ENCODE results near the gene PLIN5. TPM values are rescaled to one million over a fixed set of nuclear protein-coding genes. Genes with fewer than 3 reads are reported as not detected.

Gene PLIN5
- total RNA-seq, 1 donor from 2014 or later: 0.54 TPM

DNA sequence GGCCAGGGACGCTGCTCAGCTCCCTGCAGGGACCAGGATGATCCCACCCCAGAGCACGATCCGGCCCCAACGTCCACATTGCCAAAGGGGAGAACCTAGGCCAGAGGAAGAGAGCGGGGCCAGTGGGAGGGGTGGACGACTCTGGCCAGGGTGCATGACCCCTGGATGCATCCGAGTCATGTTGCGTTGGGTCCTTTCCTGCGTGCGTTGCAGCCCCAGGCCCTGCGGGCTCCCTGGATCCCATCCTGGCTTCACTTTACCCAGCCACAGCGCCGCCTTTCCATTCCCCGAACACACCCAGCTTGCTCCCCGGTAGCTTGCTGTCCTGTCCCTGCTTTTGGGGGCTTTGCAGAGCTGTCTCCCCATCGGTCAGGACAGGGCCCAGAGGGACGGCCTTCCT, 27.2 kb downstream of the PLIN5 start:
- Mint-ChIP-seq H3K27ac (ENCODE audit: unreplicated experiment) (no peak overlapping the region), H3K36me3 (ENCODE audit: unreplicated experiment) (no peaks in the 10 kb centered on the region), H3K9me3 (ENCODE audit: unreplicated experiment) (peaks cover 3% of the 10 kb centered on the region), H3K27me3 (ENCODE audit: unreplicated experiment) (peaks cover 16% of the 10 kb centered on the region), H3K4me3 (ENCODE audit: unreplicated experiment) (no peak overlapping the region), H3K4me1 (ENCODE audit: low read depth, unreplicated experiment) (peaks cover 5% of the 10 kb centered on the region)
- TF ChIP-seq, protein P1, sequence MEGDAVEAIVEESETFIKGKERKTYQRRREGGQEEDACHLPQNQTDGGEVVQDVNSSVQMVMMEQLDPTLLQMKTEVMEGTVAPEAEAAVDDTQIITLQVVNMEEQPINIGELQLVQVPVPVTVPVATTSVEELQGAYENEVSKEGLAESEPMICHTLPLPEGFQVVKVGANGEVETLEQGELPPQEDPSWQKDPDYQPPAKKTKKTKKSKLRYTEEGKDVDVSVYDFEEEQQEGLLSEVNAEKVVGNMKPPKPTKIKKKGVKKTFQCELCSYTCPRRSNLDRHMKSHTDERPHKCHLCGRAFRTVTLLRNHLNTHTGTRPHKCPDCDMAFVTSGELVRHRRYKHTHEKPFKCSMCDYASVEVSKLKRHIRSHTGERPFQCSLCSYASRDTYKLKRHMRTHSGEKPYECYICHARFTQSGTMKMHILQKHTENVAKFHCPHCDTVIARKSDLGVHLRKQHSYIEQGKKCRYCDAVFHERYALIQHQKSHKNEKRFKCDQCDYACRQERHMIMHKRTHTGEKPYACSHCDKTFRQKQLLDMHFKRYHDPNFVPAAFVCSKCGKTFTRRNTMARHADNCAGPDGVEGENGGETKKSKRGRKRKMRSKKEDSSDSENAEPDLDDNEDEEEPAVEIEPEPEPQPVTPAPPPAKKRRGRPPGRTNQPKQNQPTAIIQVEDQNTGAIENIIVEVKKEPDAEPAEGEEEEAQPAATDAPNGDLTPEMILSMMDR (IDR thresholded peaks at IDR 0.05; ENCODE audit: partially characterized antibody, unreplicated experiment): no peak
- DNase-seq: no peak

DNA sequence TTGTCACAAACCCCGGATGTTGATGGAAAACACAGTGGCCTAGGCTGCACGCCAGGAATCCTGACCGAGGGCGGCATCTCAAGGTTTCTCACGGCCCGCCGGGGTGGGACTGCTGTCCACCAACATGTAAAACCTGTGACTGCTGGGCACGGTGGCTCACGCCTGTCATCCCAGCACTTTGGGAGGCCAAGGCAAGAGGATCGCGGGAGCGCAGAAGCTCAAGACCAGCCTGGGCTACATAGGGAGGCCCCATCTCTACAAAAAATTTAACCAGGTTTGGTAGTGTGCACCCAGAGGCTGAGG, 27.9 kb downstream of the PLIN5 start:
- no peak overlapping the region for H3K4me3 Mint-ChIP-seq (ENCODE audit: unreplicated experiment)
- TF ChIP-seq, protein P1 (IDR thresholded peaks at IDR 0.05; ENCODE audit: partially characterized antibody, unreplicated experiment): no peak
- peaks cover 5% of the 10 kb centered on the region for H3K4me1 Mint-ChIP-seq (ENCODE audit: low read depth, unreplicated experiment)
- peaks cover 3% of the 10 kb centered on the region for H3K9me3 Mint-ChIP-seq (ENCODE audit: unreplicated experiment)
- H3K27ac Mint-ChIP-seq (ENCODE audit: unreplicated experiment): no peak overlapping the region
- no peaks in the 10 kb centered on the region for H3K36me3 Mint-ChIP-seq (ENCODE audit: unreplicated experiment)
- DNase-seq: no peak
- peaks cover 16% of the 10 kb centered on the region for H3K27me3 Mint-ChIP-seq (ENCODE audit: unreplicated experiment)

DNA sequence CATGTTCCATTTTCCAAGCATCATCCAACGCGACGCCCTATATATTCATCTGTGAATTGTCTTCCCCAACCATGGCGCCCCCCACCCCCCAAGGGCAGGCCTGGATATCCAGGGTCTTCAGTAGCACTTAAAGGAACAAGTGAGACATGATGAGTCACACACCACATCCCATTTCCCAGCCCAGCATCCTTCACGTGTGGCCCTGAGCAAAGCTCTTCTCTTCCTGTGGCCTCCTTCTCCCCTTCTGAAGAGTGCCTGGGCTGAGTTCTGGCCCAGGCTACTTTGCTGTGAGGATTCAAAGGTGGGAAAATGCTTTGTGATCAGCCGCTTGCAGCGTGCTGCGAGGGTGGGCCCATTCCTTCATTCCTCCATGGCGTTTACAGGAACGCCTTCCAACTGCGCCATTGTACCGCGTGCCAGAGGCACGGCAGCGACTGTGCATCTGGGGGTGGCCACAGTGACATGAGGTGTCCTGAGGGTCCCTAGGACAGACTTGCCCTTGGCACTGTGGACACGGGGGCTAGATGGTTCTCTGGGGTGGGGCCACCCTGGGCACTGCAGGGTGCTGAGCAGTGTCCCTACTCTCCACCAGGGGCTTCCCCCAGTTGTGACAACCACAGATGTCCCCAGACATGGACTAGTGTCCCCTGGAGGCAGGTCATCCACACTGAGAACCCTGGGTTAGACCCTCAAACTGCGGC, 28.4 kb downstream of the PLIN5 start:
- peaks cover 16% of the 10 kb centered on the region for H3K27me3 Mint-ChIP-seq (ENCODE audit: unreplicated experiment)
- no peaks in the 10 kb centered on the region for H3K36me3 Mint-ChIP-seq (ENCODE audit: unreplicated experiment)
- H3K27ac Mint-ChIP-seq (ENCODE audit: unreplicated experiment): peak overlapping the region; percentile 36
- TF ChIP-seq, protein P1 (IDR thresholded peaks at IDR 0.05; ENCODE audit: partially characterized antibody, unreplicated experiment): no peak
- peak overlapping the region; percentile 69 for H3K4me3 Mint-ChIP-seq (ENCODE audit: unreplicated experiment)
- DNase-seq: no peak
- peaks cover 7% of the 10 kb centered on the region for H3K4me1 Mint-ChIP-seq (ENCODE audit: low read depth, unreplicated experiment)
- H3K9me3 Mint-ChIP-seq (ENCODE audit: unreplicated experiment): peaks cover 3% of the 10 kb centered on the region

DNA sequence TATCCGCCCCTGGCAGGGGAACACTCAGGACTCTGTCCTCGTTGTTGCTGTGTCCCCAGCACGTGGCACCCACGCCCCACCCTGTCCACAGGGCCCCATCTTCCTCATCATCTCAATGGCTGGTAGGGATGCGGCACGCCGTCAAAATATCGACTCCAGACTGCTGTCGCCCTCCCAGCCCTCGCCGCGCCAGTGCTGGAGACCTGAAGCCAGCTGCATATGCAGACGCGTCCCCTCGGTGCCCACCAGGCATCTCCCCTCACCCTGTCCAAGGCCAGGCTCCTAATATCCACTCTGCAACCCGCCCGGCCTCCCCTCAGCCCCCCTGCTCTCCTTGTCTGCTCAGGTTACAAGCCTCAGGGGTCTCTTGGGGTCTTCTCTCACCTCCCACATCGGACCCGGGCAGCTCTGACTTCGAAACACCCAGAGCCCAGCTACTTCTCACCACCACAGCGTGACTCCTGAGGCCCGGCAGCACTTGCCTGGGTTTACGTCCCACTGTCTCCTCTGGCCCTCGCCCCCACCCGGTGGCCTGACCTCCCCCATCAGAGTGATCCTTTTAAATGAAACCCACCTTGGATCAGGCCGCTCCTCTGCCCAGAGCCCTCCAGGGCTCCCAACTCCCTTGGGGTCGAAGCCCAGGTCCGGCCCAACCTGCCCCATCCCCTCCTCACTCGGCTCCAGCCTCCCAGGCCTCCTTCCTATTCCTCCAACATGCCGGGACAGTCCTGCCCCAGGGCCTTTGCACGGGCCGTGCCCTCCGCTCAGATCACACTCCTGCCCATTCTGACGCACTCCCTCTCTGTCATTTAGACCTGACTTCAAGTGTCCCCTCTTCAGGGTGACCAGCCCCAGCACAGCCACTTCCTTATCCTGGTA, 29.2 kb downstream of the PLIN5 start:
- DNase-seq: no peak
- Mint-ChIP-seq H3K4me3 (ENCODE audit: unreplicated experiment) (peak overlapping the region; percentile 69), H3K4me1 (ENCODE audit: low read depth, unreplicated experiment) (peaks cover 7% of the 10 kb centered on the region), H3K36me3 (ENCODE audit: unreplicated experiment) (no peaks in the 10 kb centered on the region), H3K27ac (ENCODE audit: unreplicated experiment) (peak overlapping the region; percentile 36), H3K9me3 (ENCODE audit: unreplicated experiment) (peaks cover 3% of the 10 kb centered on the region), H3K27me3 (ENCODE audit: unreplicated experiment) (peaks cover 12% of the 10 kb centered on the region)
- TF ChIP-seq, protein P1 (IDR thresholded peaks at IDR 0.05; ENCODE audit: partially characterized antibody, unreplicated experiment): no peak

Data from glutamatergic neuron (in vitro differentiated cells).